SK-N-SH (cell line): Measurements from ENCODE around the gene PCDH1. TPM values are rescaled to one million over a fixed set of nuclear protein-coding genes. Genes with fewer than 3 reads are reported as not detected.

Experiments used
- CTCF ChIA-PET: fragments of 300-600, 350-600 bp; formaldehyde crosslinking; extraction: SDS; loops from one replicate; lab custom pipeline; 2021; lab: Yijun Ruan, JAX
- POLR2A ChIA-PET: fragments of 350-600 bp; sonication (Branson Sonifier 250); formaldehyde crosslinking; extraction: SDS; loops from one replicate; lab custom pipeline; 2020; ENCODE audit warnings: antibody characterized with exemption, inconsistent platforms; lab: Yijun Ruan, JAX
- DNase-seq: peaks from one replicate; pipeline ENCODE4 v3.0.0; 2012
- H2AFZ ChIP-seq: fragments of 200-600 bp; sonication (generic); 2 replicates; pipeline ENCODE4 v1.8.1; 2016; ENCODE audit warnings: antibody characterized with exemption, mild to moderate bottlenecking, low read depth
- H3F3A ChIP-seq: fragments of 200-600 bp; sonication (generic); replicated peaks from 2 replicates; pipeline ENCODE3; 2016; ENCODE audit warnings: antibody characterized with exemption, mild to moderate bottlenecking; ENCODE audit not compliant: insufficient read depth
- H3K27ac ChIP-seq, 2 experiments: fragments of 200-500 bp in 1 of 2; fragments of 200-600 bp in 1 of 2; sonication (Bioruptor generic) in 1 of 2; sonication (generic), shearing (Covaris generic) in 1 of 2; 2 replicates each; pipeline versions ENCODE4 v1.5.1 to v1.6.1; 2014 to 2016; ENCODE audit warnings: low read depth in 2 of 2, inconsistent platforms in 1 of 2, low read length in 1 of 2, mild to moderate bottlenecking in 1 of 2, mixed read lengths in 1 of 2
- H3K27me3 ChIP-seq: fragments of 200-600 bp; sonication (generic), shearing (Covaris generic); 2 replicates; pipeline ENCODE4 v1.6.1; 2016; ENCODE audit warnings: mixed run types; ENCODE audit not compliant: insufficient read depth
- H3K36me3 ChIP-seq, 2 experiments: fragments of 200-500 bp in 1 of 2; fragments of 200-600 bp in 1 of 2; sonication (Bioruptor generic) in 1 of 2; sonication (generic) in 1 of 2; replicated peaks in 1 of 2; 2 replicates each; pipeline versions ENCODE3 to v1.5.1; 2014 to 2016; ENCODE audit warnings: low read length in 1 of 2, mild to moderate bottlenecking in 1 of 2; ENCODE audit not compliant: insufficient read depth in 2 of 2, control insufficient read depth in 1 of 2
- H3K4me1 ChIP-seq, 2 experiments: fragments of 200-500 bp in 1 of 2; fragments of 200-600 bp in 1 of 2; sonication (Bioruptor generic) in 1 of 2; sonication (generic), shearing (Covaris generic) in 1 of 2; 2 replicates each; pipeline versions ENCODE4 v1.5.1 to v1.6.1; 2014 to 2016; ENCODE audit warnings: low read depth in 1 of 2, low read length in 1 of 2, mixed run types in 1 of 2; ENCODE audit not compliant: insufficient read depth in 2 of 2, control insufficient read depth in 1 of 2
- H3K4me2 ChIP-seq: fragments of 200-600 bp; sonication (generic), shearing (Covaris generic); 2 replicates; pipeline ENCODE4 v1.6.1; 2017; ENCODE audit warnings: mixed run types
- H3K4me3 ChIP-seq, 2 experiments: fragments of 200-500 bp in 1 of 2; fragments of 200-600 bp in 1 of 2; sonication (Bioruptor generic) in 1 of 2; sonication (generic), shearing (Covaris generic) in 1 of 2; 2 replicates each; pipeline versions ENCODE4 v1.5.1 to v1.8.1; 2014 to 2016; ENCODE audit warnings: low read depth in 2 of 2, inconsistent platforms in 1 of 2, low read length in 1 of 2, mild to moderate bottlenecking in 1 of 2, mixed read lengths in 1 of 2, moderate library complexity in 1 of 2
- H3K79me2 ChIP-seq: fragments of 200-600 bp; sonication (generic); 2 replicates; pipeline ENCODE4 v1.8.1; 2017; ENCODE audit warnings: mild to moderate bottlenecking; ENCODE audit not compliant: insufficient read depth
- H3K9ac ChIP-seq: fragments of 200-600 bp; sonication (generic); 2 replicates; pipeline ENCODE4 v1.6.1; 2017; ENCODE audit warnings: mixed run types
- H3K9me2 ChIP-seq: fragments of 200-600 bp; sonication (generic); 2 replicates; pipeline ENCODE4 v1.6.1; 2017; ENCODE audit warnings: mixed run types
- H3K9me3 ChIP-seq: fragments of 200-600 bp; sonication (generic); 2 replicates; pipeline ENCODE4 v1.6.1; 2017; ENCODE audit warnings: mixed run types, mild to moderate bottlenecking, moderate library complexity
- H4K20me1 ChIP-seq: fragments of 200-600 bp; sonication (generic); 2 replicates; pipeline ENCODE4 v1.6.1; 2017; ENCODE audit warnings: mild to moderate bottlenecking, mixed run types; ENCODE audit not compliant: insufficient read depth
- EP300 ChIP-seq, 2 experiments: IDR thresholded peaks; 2 replicates each; pipeline versions ENCODE4 v1.4.0 to v1.6.1; 2012; ENCODE audit warnings: borderline replicate concordance in 1 of 2, low read depth in 1 of 2, low read length in 1 of 2
- FOSL2 ChIP-seq: IDR thresholded peaks from 2 replicates; pipeline ENCODE4 v1.4.0; 2012; ENCODE audit warnings: low read depth, mild to moderate bottlenecking, moderate library complexity, borderline replicate concordance
- GABPA ChIP-seq: IDR thresholded peaks from 2 replicates; pipeline ENCODE4 v1.4.0; 2012; ENCODE audit warnings: low read depth, mild to moderate bottlenecking
- IRF3 ChIP-seq: fragments of 150-350 bp; IDR thresholded peaks from 2 replicates; pipeline ENCODE4 v1.6.1; 2016; ENCODE audit warnings: mild to moderate bottlenecking, low read depth, low read length
- RAD21 ChIP-seq: IDR thresholded peaks from 2 replicates; pipeline ENCODE4 v1.6.1; 2012; ENCODE audit warnings: mild to moderate bottlenecking, low read length
- REST ChIP-seq: IDR thresholded peaks from 2 replicates; pipeline ENCODE4 v1.6.1; 2012; ENCODE audit warnings: mild to moderate bottlenecking, low read depth, low read length, moderate library complexity
- SIN3A ChIP-seq: IDR thresholded peaks from 2 replicates; pipeline ENCODE4 v1.6.1; 2012; ENCODE audit warnings: low read depth, mild to moderate bottlenecking, low read length, moderate library complexity, borderline replicate concordance
- SMC3 ChIP-seq: IDR thresholded peaks from 2 replicates; pipeline ENCODE4 v1.6.1; 2012; ENCODE audit warnings: low read depth, low read length, improper control_type of control experiment
- TAF1 ChIP-seq: IDR thresholded peaks from 2 replicates; pipeline ENCODE4 v1.6.1; 2012; ENCODE audit warnings: low read depth, mild to moderate bottlenecking, low read length, moderate library complexity, borderline replicate concordance
- TEAD4 ChIP-seq: IDR thresholded peaks from 2 replicates; pipeline ENCODE4 v1.4.0; 2012; ENCODE audit warnings: mild to moderate bottlenecking, borderline replicate concordance; ENCODE audit not compliant: insufficient read depth
- YY1 ChIP-seq: IDR thresholded peaks from 2 replicates; pipeline ENCODE4 v1.4.0; 2012; ENCODE audit warnings: low read depth, mild to moderate bottlenecking
- WGBS: methylation state at CpG from one replicate; pipeline ENCODE4 v1.1.6; 2017; ENCODE audit warnings: low lambda C conversion rate; 5-methylcytosine and 5-hydroxymethylcytosine counted together
- polyA plus RNA-seq, 3 experiments: library from polyadenylated mRNA; depleted of rRNA; stranded (reverse); fragments of >200 nt; gene quantifications; 2 replicates each; pipeline ENCODE4 v1.2.3, GENCODE V29; 2012
- TF ChIP-seq, protein P1 (sequence below): IDR thresholded peaks from 2 replicates; pipeline ENCODE4; 2012
- TF ChIP-seq, protein P2 (sequence below): IDR thresholded peaks from 2 replicates; pipeline ENCODE4 v1.4.0; 2012; ENCODE audit warnings: low read depth, borderline replicate concordance
- TF ChIP-seq, protein P3 (sequence below): fragments of 150-350 bp; IDR thresholded peaks from 2 replicates; pipeline ENCODE4 v1.6.1; 2017; ENCODE audit warnings: antibody characterized with exemption, low read length, low read depth, borderline replicate concordance

Gene PCDH1
- polyA plus RNA-seq, 1 of the 3 experiments (the other 2 are of a cell fraction), result 0.08 TPM

DNA sequence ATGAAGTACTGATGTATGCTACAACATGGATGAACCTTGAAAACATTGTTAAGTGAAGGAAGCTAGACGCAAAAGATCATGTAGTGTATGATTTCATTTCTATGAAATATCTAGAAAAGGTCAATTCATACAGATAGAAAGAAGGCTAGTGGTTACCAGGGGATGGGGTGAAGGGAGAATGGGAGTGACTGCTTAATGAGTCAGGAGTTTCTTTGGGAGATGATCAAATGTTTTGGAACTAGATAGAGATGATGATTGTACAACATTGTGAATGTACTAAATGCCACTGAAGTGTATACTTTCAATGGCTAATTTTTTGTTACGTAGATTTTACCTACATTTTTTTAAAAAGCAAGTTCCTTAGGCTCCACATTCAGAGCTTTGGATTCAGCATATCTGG lies 30.6 kb upstream of the PCDH1 start:
- POLR2A ChIA-PET, result interaction anchor here (1.8 kb wide), 1 partner anchor 15 kb away, joined by 5 read pairs; the partner anchor contains the start of gene DELE1
- Histone ChIP-seq H3K79me2 (no peaks in the 10 kb centered on the region), H3F3A (no peaks in the 10 kb centered on the region), H3K4me2 (no peak overlapping the region), H3K4me3 (no peak overlapping the region), H3K36me3 (no peaks in the 10 kb centered on the region), H3K9ac (no peak overlapping the region), H3K27me3 (no peaks in the 10 kb centered on the region), H3K27ac (no peak overlapping the region), H3K9me2 (no peaks in the 10 kb centered on the region), H3K9me3 (no peaks in the 10 kb centered on the region), H3K4me1 (peaks cover 0 to 4% of the 10 kb centered on the region in 2 experiments; a peak in 1 of 4 replicates), H4K20me1 (no peaks in the 10 kb centered on the region), H2AFZ (no peak overlapping the region)
- WGBS, result 73% methylated on average over 2 of the region's 2 CpGs
- no peak for DNase-seq
- TF ChIP-seq TAF1 (no peak), REST (no peak), RAD21 (no peak), TEAD4 (no peak), FOSL2 (no peak), IRF3 (no peak), SIN3A (no peak), GABPA (no peak), YY1 (no peak), SMC3 (no peak), EP300 (IDR thresholded peaks at IDR 0.05; ENCODE audit: borderline replicate concordance in 1 of 2, low read depth in 1 of 2, low read length in 1 of 2) (no peak)
- TF ChIP-seq, protein P1, sequence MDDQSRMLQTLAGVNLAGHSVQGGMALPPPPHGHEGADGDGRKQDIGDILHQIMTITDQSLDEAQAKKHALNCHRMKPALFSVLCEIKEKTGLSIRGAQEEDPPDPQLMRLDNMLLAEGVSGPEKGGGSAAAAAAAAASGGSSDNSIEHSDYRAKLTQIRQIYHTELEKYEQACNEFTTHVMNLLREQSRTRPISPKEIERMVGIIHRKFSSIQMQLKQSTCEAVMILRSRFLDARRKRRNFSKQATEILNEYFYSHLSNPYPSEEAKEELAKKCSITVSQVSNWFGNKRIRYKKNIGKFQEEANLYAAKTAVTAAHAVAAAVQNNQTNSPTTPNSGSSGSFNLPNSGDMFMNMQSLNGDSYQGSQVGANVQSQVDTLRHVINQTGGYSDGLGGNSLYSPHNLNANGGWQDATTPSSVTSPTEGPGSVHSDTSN, result no peak
- TF ChIP-seq, protein P2, sequence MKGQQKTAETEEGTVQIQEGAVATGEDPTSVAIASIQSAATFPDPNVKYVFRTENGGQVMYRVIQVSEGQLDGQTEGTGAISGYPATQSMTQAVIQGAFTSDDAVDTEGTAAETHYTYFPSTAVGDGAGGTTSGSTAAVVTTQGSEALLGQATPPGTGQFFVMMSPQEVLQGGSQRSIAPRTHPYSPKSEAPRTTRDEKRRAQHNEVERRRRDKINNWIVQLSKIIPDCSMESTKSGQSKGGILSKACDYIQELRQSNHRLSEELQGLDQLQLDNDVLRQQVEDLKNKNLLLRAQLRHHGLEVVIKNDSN, result no peak
- TF ChIP-seq, protein P3, sequence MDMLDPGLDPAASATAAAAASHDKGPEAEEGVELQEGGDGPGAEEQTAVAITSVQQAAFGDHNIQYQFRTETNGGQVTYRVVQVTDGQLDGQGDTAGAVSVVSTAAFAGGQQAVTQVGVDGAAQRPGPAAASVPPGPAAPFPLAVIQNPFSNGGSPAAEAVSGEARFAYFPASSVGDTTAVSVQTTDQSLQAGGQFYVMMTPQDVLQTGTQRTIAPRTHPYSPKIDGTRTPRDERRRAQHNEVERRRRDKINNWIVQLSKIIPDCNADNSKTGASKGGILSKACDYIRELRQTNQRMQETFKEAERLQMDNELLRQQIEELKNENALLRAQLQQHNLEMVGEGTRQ, result no peak
- CTCF ChIA-PET, result interaction anchor here (0.6 to 3.5 kb wide), 5 partner anchors 19 to 216 kb away, joined by 4 to 15 read pairs (median 8); partner anchors contain the start of gene PCDH1
